RWPE1 (cell line): ENCODE data around the gene SLC39A6.
"Not testable (repeated sequence)": the region's sequence is repeated elsewhere in the genome, so short reads cannot be mapped to it uniquely, and the experiment has no call there.

Source experiments
- CTCF ChIA-PET: fragments of 350-600 bp; sonication (Branson Sonifier 250); formaldehyde crosslinking; extraction: SDS; loops from one replicate; lab custom pipeline; 2021; lab: Yijun Ruan, JAX
- POLR2A ChIA-PET: fragments of 400-600 bp; formaldehyde crosslinking; extraction: SDS; loops from one replicate; lab custom pipeline; 2020; ENCODE audit warnings: antibody characterized with exemption; ENCODE audit not compliant: low non-redundant PET; lab: Yijun Ruan, JAX
- DNase-seq: peaks from one replicate; pipeline ENCODE4 v3.0.0; 2012; ENCODE audit warnings: low spot score
- H3K27ac ChIP-seq: fragments of 450-650 bp; 2 replicates; pipeline ENCODE4 v1.5.1; 2017
- TF ChIP-seq, protein P1 (sequence below): fragments of 450-650 bp; conservative IDR thresholded peaks from 2 replicates; pipeline ENCODE4 v1.5.1; 2017; ENCODE audit warnings: low read depth, mild to moderate bottlenecking

The SLC39A6 gene

GRCh38 chr18:36067055-36067957 lies 61.8 kb downstream of the SLC39A6 start, which contains the start of gene RPRD1A:
Gene RPRD1A, minus strand, starts transcription at chr18:36067559. Its CDS starts 155 bp downstream, at chr18:36067404.
- ChIA-PET POLR2A (no interaction called here), CTCF (no interaction called here)
- peak; percentile 89 for DNase-seq
- peak within 1 kb of the TSS; percentile 85 for H3K27ac ChIP-seq
- TF ChIP-seq, protein P1, sequence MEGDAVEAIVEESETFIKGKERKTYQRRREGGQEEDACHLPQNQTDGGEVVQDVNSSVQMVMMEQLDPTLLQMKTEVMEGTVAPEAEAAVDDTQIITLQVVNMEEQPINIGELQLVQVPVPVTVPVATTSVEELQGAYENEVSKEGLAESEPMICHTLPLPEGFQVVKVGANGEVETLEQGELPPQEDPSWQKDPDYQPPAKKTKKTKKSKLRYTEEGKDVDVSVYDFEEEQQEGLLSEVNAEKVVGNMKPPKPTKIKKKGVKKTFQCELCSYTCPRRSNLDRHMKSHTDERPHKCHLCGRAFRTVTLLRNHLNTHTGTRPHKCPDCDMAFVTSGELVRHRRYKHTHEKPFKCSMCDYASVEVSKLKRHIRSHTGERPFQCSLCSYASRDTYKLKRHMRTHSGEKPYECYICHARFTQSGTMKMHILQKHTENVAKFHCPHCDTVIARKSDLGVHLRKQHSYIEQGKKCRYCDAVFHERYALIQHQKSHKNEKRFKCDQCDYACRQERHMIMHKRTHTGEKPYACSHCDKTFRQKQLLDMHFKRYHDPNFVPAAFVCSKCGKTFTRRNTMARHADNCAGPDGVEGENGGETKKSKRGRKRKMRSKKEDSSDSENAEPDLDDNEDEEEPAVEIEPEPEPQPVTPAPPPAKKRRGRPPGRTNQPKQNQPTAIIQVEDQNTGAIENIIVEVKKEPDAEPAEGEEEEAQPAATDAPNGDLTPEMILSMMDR: no peak

DNA sequence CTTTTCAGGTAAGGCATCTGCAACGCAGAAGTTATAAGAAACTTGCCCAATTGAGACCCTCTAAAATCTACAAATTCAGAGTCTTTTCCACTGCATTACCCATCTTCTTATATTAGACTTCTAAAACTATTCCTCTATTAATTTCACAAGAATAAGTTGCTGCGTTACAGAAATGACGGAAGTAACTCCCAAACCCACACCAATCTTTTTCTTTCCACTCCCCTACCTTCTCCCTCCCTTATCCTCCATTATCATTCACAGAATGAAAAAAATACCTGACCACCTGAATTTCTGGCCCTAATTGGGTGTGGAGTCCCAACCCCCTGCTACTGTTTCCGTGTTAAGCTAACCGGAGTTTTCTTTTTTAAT lies 62.5 kb downstream of the SLC39A6 start:
- DNase-seq: no peak
- ChIA-PET POLR2A (no interaction called here), CTCF (no interaction called here)
- peak overlapping the region; percentile 85 for H3K27ac ChIP-seq
- TF ChIP-seq, protein P1: no peak

GRCh38 chr18:36066001-36066400 lies 63.1 kb downstream of the SLC39A6 start:
- ChIA-PET POLR2A (no interaction called here), CTCF (interaction anchor here (0.6 kb wide), 1 partner anchor 198 kb away, joined by 6 read pairs; no protein-coding TSS in a partner anchor)
- TF ChIP-seq, protein P1: no peak
- H3K27ac ChIP-seq: no peak overlapping the region
- DNase-seq: no peak

- CTCF ChIA-PET: not testable (repeated sequence)
Observed at GRCh38 chr18:36064809-36065079, 64.4 kb downstream of the SLC39A6 start.

GRCh38 chr18:36064027-36064808 lies 64.9 kb downstream of the SLC39A6 start:
- ChIA-PET POLR2A (no interaction called here), CTCF (interaction anchor here (0.5 kb wide), 1 partner anchor 10 kb away, joined by 3 read pairs; no protein-coding TSS in a partner anchor)
- DNase-seq: no peak
- H3K27ac ChIP-seq: no peak overlapping the region
- TF ChIP-seq, protein P1: no peak

More at GRCh38 chr18:36064809-36065079, 64.4 kb downstream of the SLC39A6 start:
- DNase-seq, H3K27ac ChIP-seq, POLR2A ChIA-PET: not testable (repeated sequence)

GRCh38 chr18:36058674-36059073 lies 70.5 kb downstream of the SLC39A6 start:
- TF ChIP-seq, protein P1: no peak
- ChIA-PET CTCF (no interaction called here), POLR2A (no interaction called here)
- H3K27ac ChIP-seq: no peak overlapping the region
- DNase-seq: no peak
